Measurements from ENCODE around the gene SLAMF7. TPM values are rescaled to one million over a fixed set of nuclear protein-coding genes. Genes with fewer than 3 reads are reported as not detected.

Gene SLAMF7
- total RNA-seq, 1 experiment from 2014 or later = 3.9 TPM

DNA sequence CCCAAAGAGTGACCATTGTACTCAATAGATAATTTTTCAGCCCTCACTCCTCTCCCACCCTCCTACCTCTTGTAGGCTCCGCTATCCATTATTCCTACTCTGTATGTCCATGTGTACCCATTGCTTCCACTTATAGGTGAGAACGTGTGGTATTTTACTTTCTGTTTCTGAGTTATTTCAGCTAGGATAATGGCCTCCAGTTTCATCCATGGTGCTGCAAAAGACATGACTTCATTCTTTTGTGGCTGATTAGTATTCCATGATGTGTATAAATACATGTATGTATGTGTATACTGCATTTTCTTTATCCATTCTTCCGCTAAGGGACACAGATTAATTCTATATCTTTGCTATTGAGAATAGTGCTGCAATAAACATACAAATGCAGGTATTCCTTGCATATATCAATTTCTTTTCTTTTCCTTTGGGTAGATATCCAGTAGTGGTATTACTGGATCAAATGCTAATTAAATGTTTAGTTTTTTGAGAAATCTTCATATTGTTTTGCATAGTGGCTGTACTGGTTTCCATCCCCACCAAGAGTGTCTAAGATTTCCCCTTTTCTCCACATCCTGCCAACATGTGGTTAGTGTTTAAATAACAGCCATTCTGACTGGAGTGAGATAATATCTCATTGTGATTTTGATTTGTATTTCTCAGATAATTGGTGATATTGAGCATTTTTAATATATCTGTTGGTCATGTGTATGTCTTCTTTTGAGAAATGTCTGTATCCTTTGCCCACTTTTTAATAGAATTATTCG is 61.8 kb downstream of the SLAMF7 start:
- no peak for DNase-seq (ENCODE audit: low read depth)

DNA sequence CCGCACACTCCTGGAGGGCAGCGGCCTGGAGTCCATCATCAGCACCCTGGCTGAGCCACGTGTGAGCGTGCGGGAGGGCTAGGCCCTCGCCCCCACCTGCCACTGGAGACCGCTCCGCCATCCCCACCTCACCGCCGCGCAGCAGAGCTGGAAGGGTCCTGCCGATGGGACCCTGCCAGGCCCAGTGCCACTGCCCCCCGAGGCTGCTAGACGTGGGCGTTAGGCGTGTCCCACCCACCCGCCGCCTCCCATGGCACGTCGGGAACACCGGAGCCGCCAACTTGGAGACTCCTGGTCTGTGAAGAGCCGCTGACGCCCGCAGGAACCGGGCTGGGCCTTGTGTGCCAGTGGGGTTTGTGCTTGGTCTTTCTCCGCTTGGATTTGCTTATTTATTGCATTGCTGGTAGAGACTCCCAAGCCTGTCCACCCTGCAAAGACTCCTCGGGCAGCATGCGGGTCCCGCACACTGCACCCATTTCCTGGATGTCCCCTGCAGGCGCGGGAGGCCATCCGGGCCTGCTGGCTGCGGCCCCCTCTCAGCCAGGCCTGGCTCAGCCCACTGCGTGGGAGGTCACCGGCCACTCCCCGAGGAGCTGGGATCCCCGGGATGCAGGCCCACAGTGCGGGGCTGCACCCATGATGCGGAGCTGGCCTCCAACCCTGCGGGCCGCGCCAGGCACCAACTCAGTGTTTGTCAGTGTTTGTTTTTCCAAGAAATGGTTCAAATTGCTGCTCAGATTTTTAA is 63.0 kb downstream of the SLAMF7 start:
- DNase-seq (ENCODE audit: low read depth) = no peak

Other genes starting within 250 kb of the SLAMF7 start
- not detected in 2 replicates for gene SLAMF6, start 216.0 kb upstream of the SLAMF7 start, total RNA-seq (2014; rRNA removed; shearing (Covaris generic))
- not detected in 2 replicates for gene CD84, start 159.8 kb upstream of the SLAMF7 start, total RNA-seq (2014; rRNA removed; shearing (Covaris generic))
- not detected in 2 replicates for gene SLAMF1, start 92.2 kb upstream of the SLAMF7 start, total RNA-seq (2014; rRNA removed; shearing (Covaris generic))
- 0.05 TPM in 1 of 2 replicates, not detected in the other for gene CD48, start 27.4 kb upstream of the SLAMF7 start, total RNA-seq (2014; rRNA removed; shearing (Covaris generic))
- gene LY9, start 56.9 kb downstream of the SLAMF7 start, total RNA-seq (2014; rRNA removed; shearing (Covaris generic)) = not detected in 2 replicates
- not detected in 2 replicates for gene CD244, start 123.6 kb downstream of the SLAMF7 start, total RNA-seq (2014; rRNA removed; shearing (Covaris generic))
- not detected in 2 replicates for gene ITLN1, start 145.9 kb downstream of the SLAMF7 start, total RNA-seq (2014; rRNA removed; shearing (Covaris generic))
- gene ITLN2, start 215.6 kb downstream of the SLAMF7 start, total RNA-seq (2014; rRNA removed; shearing (Covaris generic)) = not detected in 2 replicates